Activated CD8-positive, alpha-beta memory T cell treated with anti-CD3 and anti-CD28 coated beads for 36 hours (primary cell): Measurements from ENCODE around the gene SIMC1. TPM values are rescaled to one million over a fixed set of nuclear protein-coding genes. Genes with fewer than 3 reads are reported as not detected.

Source experiments
- CTCF ChIA-PET: fragments of 350-600 bp; sonication (Branson Sonifier 250); formaldehyde crosslinking; loops from one replicate; lab custom pipeline; 2021; ENCODE audit warnings: antibody characterized with exemption; lab: Charles Lee
- POLR2A ChIA-PET: fragments of 350-600 bp; sonication (Branson Sonifier 250); formaldehyde crosslinking; loops from one replicate; lab custom pipeline; 2021; ENCODE audit warnings: antibody characterized with exemption; lab: Charles Lee
- total RNA-seq, 2 experiments: library from RNA; stranded (reverse); gene quantifications; one replicate each; pipeline ENCODE4 v1.2.3, GENCODE V29; 2021

SIMC1 gene
- total RNA-seq, 2 experiments from 2014 or later = 22.5 to 24.5 TPM

GRCh38 chr5:176382721-176383120 lies 144.5 kb downstream of the SIMC1 start:
- CTCF ChIA-PET = no interaction called here
- POLR2A ChIA-PET = interaction anchor here (0.5 kb wide), 1 partner anchor 27 kb away, joined by 3 read pairs; no protein-coding TSS in a partner anchor

- POLR2A ChIA-PET = no interaction called here
- CTCF ChIA-PET = no interaction called here
Observed at GRCh38 chr5:176383248-176383905, 145.2 kb downstream of the SIMC1 start.

GRCh38 chr5:176383961-176384360 lies 145.7 kb downstream of the SIMC1 start:
- POLR2A ChIA-PET = no interaction called here
- CTCF ChIA-PET = no interaction called here

GRCh38 chr5:176384366-176384930 lies 146.2 kb downstream of the SIMC1 start:
- ChIA-PET POLR2A (no interaction called here), CTCF (no interaction called here)

- CTCF ChIA-PET = no interaction called here
Observed at GRCh38 chr5:176384991-176385390, 146.8 kb downstream of the SIMC1 start.

GRCh38 chr5:176386491-176386890 lies 148.3 kb downstream of the SIMC1 start:
- ChIA-PET CTCF (no interaction called here), POLR2A (interaction anchor here (1.2 kb wide), 1 partner anchor 25 kb away, joined by 3 read pairs; the partner anchor contains the start of gene KIAA1191)

More at GRCh38 chr5:176384991-176385390, 146.8 kb downstream of the SIMC1 start:
- POLR2A ChIA-PET = interaction anchor here (1.2 kb wide), 1 partner anchor 19 kb away, joined by 4 read pairs; the partner anchor contains the start of gene ARL10

- ChIA-PET POLR2A (interaction anchor here (1.0 to 2.4 kb wide), 3 partner anchors 26 to 156 kb away, joined by 3 to 12 read pairs (median 5); partner anchors contain the start of gene KIAA1191), CTCF (interaction anchor here (0.7 kb wide), 1 partner anchor 59 kb away, joined by 3 read pairs; no protein-coding TSS in a partner anchor)
Observed at GRCh38 chr5:176387384-176387925, 149.2 kb downstream of the SIMC1 start.

- ChIA-PET POLR2A (interaction anchor here (0.5 to 2.4 kb wide), 9 partner anchors 9 to 155 kb away, joined by 3 to 12 read pairs (median 5); partner anchors contain the start of genes KIAA1191 and RNF44), CTCF (interaction anchor here (0.8 to 0.9 kb wide), 2 partner anchors 8 to 60 kb away, joined by 3 read pairs; no protein-coding TSS in a partner anchor)
Observed at GRCh38 chr5:176388003-176388443, 149.8 kb downstream of the SIMC1 start.

GRCh38 chr5:176388444-176389134 lies 150.4 kb downstream of the SIMC1 start, which contains the start of the genes HIGD2A and NOP16:
Gene HIGD2A, plus strand, starts transcription at chr5:176388751. Its CDS starts 69 bp downstream, at chr5:176388820.
Gene NOP16, minus strand, starts transcription at chr5:176388598. Its CDS starts 59 bp downstream, at chr5:176388539.
- CTCF ChIA-PET = interaction anchor here (0.8 to 1.3 kb wide), 3 partner anchors 9 to 59 kb away, joined by 3 read pairs; no protein-coding TSS in a partner anchor

GRCh38 chr5:176389135-176390123 lies 151.2 kb downstream of the SIMC1 start:
- ChIA-PET POLR2A (interaction anchor here (1.1 to 2.4 kb wide), 5 partner anchors 23 to 146 kb away, joined by 4 to 12 read pairs (median 5); partner anchors contain the start of gene KIAA1191), CTCF (interaction anchor here (1.3 kb wide), 1 partner anchor 26 kb away, joined by 3 read pairs; no protein-coding TSS in a partner anchor)

More at GRCh38 chr5:176388444-176389134, 150.4 kb downstream of the SIMC1 start, which contains the start of the genes HIGD2A and NOP16:
- POLR2A ChIA-PET = interaction anchor here (0.5 to 2.4 kb wide), 11 partner anchors 9 to 155 kb away, joined by 3 to 12 read pairs (median 4); partner anchors contain the start of genes KIAA1191 and RNF44

GRCh38 chr5:176391479-176391878 lies 153.3 kb downstream of the SIMC1 start:
- ChIA-PET POLR2A (no interaction called here), CTCF (interaction anchor here (1.3 kb wide), 1 partner anchor 24 kb away, joined by 4 read pairs; the partner anchor contains the start of gene CLTB)

GRCh38 chr5:176391999-176392398 lies 153.8 kb downstream of the SIMC1 start:
- ChIA-PET POLR2A (no interaction called here), CTCF (interaction anchor here (1.3 kb wide), 1 partner anchor 24 kb away, joined by 4 read pairs; the partner anchor contains the start of gene CLTB)

- ChIA-PET POLR2A (no interaction called here), CTCF (no interaction called here)
Observed at GRCh38 chr5:176392526-176392925, 154.3 kb downstream of the SIMC1 start.

GRCh38 chr5:176394096-176394495 lies 155.9 kb downstream of the SIMC1 start:
- CTCF ChIA-PET = interaction anchor here (1.2 to 1.6 kb wide), 2 partner anchors 11 to 55 kb away, joined by 3 to 4 read pairs; no protein-coding TSS in a partner anchor

GRCh38 chr5:176394881-176395675 lies 156.9 kb downstream of the SIMC1 start:
- ChIA-PET CTCF (interaction anchor here (1.6 kb wide), 1 partner anchor 54 kb away, joined by 3 read pairs; no protein-coding TSS in a partner anchor), POLR2A (no interaction called here)

More at GRCh38 chr5:176394096-176394495, 155.9 kb downstream of the SIMC1 start:
- POLR2A ChIA-PET = no interaction called here
